Stimulated activated CD4-positive, alpha-beta T cell treated with anti-CD3 and anti-CD28 coated beads, Interleukin-15, amount 100 ng/mL, for 1 hour (primary cell): ENCODE results near the gene PICK1.
"Not testable (repeated sequence)": the region's sequence is repeated elsewhere in the genome, so short reads cannot be mapped to it uniquely, and the experiment has no call there.

Experiments used
- DNase-seq, 2 donors: peaks; one replicate each; pipeline ENCODE4 v3.0.0-alpha.2; 2020; ENCODE audit warnings: low read depth in 1 of 2, low spot score in 1 of 2

Gene PICK1

DNA sequence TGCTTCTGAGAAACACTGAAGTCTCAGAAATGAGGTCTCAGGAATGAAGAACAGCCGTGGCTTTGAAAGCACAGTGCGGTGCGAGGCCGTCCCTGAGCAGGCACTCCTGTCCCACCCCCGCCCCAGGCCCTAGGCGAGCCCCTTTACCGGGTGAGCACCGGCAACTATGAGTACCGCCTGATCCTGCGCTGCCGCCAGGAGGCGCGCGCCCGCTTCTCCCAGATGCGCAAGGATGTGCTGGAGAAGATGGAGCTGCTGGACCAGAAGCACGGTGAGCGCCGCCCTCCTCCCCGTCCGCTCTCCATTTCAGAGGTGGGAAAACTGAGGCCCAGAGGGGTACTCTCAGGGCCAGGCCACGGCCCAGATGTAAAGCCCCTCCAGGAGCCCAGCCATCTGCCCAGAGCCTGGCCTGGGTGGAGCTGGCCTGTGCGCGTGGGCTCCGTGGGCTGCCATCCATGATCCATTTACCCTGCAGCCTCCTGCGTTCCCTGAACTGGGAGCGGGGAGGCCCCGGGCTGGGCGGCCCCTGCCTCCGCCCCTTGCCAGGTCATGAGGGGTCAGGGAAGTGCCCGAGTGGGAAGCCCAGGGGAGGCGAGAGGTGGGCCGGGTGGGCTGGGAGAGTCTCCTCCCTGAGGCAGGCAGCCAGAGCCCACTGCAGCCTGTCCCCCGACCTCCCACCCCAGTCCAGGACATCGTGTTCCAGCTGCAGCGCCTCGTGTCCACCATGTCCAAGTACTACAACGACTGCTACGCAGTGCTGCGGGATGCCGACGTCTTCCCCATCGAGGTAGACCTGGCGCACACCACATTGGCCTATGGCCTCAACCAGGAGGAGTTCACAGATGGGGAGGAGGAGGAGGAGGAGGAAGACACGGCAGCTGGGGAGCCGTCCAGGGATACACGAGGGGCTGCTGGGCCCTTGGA, 17.2 kb downstream of the PICK1 start:
- no peak for DNase-seq

DNA sequence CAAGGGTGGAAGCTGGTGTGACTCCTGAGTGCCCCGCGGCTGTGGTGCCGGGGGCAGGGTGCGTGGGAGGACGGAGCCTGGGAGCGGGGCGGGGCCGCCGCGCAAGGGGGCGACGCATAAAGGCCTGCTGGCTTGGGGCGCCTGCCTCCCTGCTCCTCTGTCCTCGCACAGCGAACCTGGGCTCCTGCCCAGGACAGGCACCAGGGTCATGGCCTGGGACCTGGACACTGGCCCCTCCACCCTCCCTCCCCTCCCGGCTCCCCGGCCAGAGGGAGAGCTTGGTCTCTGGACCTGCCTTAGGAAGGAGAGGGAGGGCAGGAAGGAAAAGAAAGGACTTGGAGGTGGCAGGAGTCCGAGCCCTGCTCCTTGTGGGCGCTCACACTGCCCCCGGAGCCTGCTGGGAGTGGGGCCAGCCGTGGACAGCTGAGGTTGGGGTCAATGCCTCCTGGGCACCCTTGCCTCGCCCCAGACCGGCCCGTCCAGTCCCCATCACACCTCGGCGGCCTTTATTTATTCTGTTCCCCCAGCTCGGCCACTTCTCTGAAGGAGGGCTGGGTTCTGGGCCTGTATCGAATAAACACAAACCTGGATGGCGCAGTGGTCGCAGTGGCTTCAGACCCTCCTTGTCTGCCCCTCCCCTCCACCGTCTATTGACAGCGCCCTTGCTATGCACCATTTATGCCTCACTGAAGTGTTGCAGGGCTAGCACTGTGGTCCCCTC, 18.1 kb downstream of the PICK1 start:
- DNase-seq: no peak

DNA sequence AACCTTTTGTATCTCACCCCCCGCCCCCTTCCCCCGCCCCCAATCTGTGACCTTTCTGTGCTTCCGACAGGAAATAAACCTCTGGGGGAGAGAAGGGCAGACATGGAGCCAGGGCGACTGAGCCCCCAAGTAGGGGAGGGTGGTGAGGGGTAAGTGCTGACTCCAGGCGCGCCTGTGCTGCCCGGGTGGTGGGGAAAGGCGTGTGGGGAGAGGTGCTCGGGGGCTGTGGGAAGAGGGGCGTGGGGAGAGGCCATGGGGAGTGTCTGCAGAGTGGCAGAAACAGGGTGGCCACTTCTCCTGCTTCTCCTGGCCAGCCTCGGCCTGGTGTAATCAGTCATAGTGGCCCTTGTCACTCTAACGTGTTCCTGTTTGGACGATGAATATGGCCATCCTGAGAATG, 18.8 kb downstream of the PICK1 start:
- DNase-seq: no peak

DNA sequence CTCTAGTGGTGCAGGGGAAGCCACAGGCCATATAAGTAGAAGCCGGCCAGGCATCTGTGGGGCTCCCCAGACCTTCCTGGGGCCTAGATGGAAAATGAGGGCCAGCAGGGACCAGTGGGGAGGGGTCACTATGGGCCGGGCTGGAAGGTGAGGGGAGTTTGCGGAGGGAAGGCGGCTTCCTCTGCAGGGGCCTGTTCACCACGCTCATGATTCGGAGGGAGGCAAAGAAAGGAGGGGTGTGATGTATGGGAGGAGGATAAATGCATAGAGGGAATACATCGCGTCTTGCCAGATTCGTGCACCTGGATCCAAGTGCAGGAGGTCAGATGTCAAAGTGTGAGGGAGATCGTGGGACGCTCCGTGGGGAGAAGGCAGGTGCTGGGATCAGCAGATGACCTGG, 19.9 kb downstream of the PICK1 start:
- no peak for DNase-seq

DNA sequence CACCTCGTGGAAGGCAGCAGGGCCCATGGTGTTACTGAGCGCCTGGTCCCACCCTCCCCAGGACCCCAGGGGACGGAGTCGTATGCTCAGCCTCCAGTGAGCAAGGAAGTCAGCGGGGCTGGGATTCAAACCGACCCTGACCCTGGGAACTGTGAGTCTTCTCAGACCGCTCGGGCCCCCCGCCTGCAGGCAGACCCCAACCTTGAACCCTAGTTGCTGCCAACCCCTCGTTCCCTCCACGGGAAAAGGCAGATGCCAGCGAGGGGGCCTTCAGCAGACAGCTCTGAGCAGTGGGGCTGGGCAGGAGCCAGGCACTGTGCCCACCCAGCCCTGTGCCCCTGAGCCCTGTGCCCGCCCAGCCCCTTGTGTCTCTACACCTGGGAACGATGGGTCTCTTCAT, 20.4 kb downstream of the PICK1 start:
- no peak for DNase-seq

DNA sequence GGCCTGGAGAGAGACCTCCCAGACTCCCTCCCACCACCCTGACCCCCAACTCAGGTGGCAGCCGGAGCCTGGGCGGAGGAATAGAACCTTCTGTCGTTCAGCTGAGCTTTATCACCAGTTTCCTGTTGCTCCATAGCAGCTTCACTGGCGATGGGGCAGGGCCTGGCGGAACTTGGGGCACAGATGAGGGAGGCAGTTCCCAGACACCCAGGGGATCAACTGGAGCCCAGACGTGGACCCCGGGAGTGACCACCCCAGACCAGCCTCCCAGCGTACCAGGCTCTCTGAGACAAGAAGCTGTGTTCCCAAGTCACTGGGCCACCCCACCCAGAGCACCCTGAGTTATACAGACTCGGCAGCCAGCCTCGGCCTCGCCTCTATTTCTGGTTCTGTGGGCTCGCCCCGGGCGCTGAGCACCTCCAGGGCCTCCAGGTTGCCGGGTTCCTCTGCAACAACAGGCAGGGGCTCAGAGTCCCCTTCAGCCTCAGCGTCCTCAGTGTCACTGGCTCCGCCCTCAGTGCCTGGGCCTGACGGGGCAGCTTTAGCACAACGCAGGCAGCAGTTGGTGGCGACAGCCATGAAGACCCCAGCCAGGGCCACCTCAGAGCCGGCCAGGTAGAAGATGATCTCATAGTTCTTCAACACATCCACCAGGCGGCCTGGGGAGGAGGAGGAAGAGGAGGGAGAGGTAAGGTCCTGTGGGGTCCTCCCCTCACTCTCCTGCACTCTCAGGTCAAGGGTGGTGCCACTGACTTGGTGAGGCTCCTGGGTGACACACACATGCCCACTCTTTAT, 21.0 kb downstream of the PICK1 start:
- no peak for DNase-seq

DNA sequence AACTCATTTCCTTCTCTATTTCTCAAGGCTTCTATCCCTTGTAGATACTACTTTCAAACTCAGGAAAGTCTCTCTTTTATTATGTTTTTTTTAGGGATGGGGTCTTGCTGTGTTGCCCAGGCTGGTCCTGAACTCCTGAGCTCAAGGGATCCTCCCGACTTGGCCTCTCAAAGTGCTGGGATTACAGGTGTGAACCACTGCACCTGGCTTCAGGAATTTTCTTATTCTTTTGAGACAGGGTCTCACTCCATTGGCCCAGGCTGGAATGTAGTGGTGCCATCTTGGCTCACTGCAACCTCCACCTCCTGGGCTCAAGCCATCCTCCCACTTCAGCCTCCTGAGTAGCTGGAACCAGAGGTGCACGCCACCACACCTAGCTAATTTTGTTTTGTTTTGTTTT, 22.0 kb downstream of the PICK1 start:
- DNase-seq: not testable (repeated sequence)

DNA sequence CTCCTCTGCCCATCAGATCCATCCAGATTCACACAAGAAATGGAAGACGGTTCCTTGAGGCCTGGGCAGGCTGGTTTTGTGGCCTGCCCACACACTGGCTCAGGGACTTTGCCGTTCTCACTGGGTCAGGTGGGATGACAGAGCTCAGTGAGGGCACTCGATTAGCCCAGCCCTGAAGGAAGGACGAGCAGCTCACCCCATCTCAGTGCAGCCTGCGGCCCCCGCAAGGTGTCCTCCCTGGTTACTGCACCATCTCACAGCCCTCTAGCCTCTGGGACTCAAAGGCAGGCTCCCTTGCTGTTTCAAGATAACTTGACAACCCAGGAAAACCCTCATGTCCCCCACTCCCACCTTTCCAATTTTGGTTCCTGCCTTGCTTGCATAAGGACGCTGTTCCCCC, 22.6 kb downstream of the PICK1 start:
- DNase-seq: no peak

DNA sequence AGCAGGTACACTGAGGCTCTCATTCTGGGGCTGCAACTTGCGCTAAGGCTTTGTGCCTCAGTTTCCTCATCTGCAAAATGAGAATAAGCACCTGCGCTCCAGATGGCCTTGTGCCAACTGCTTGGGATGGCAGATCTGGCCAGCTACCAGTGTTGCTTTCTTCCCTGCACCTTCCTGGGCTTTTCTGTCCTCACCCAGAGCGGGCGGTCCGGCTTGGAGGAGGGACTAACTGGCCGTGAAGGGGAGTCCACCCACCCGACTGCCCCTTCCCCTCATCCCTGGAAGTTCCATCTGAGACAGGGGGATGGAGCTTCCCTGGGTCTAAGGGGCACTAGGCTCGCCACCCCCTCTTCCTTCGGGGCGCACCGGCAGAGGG, 23.3 kb downstream of the PICK1 start:
- no peak for DNase-seq

DNA sequence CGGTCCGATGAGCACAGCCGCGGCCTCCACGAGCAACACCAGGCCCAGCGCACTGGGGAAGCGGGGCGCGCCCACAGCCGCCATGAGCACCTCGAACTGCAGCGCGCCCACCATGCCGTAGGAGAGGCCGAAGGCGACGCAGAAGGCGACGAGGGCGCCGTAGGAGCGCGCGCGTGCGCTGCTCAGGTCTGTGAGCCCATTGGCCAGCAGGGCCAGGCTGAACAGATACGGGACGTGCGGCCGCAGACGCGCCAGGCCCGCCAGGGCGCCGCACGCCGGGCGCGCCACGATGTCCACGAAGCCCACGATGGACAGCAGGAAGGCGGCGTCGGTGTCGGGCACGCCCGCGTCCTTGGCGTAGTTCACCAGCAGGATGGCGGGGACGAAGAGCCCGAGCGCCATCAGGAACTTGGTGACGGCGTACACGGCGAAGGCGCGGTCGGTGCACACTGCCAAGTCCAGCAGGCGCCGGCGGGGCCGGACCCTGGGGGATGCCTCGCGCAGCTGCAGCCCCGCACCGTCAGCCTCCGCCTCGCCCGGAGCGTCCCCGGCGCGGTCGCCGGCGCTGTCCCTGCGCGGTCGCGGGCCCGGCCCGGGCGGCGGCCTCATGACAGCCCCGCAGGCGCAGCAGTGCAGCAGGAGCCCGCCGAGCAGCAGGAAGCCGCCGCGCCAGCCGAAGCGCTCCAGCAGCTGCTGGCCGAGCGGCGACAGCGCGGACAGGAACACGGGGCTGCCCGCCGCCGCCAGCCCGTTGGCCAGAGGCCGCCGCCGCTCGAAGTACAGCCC, 23.8 kb downstream of the PICK1 start:
- DNase-seq: no peak

DNA sequence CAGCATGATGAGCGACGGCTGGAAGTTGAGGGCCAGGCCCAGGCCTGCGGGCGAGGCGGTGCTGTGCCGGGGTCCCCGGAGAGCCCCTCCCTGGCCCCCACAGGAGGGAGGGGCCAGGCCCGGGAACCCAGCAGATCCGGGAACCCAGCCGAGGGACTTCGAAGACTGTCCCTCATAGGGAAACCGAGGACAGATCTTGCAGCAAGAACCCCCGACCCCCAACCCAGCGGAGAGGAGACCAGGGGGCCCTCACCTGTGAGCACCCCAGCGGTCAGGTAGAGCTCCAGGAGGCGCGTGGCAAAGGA, 24.4 kb downstream of the PICK1 start:
- DNase-seq: no peak

DNA sequence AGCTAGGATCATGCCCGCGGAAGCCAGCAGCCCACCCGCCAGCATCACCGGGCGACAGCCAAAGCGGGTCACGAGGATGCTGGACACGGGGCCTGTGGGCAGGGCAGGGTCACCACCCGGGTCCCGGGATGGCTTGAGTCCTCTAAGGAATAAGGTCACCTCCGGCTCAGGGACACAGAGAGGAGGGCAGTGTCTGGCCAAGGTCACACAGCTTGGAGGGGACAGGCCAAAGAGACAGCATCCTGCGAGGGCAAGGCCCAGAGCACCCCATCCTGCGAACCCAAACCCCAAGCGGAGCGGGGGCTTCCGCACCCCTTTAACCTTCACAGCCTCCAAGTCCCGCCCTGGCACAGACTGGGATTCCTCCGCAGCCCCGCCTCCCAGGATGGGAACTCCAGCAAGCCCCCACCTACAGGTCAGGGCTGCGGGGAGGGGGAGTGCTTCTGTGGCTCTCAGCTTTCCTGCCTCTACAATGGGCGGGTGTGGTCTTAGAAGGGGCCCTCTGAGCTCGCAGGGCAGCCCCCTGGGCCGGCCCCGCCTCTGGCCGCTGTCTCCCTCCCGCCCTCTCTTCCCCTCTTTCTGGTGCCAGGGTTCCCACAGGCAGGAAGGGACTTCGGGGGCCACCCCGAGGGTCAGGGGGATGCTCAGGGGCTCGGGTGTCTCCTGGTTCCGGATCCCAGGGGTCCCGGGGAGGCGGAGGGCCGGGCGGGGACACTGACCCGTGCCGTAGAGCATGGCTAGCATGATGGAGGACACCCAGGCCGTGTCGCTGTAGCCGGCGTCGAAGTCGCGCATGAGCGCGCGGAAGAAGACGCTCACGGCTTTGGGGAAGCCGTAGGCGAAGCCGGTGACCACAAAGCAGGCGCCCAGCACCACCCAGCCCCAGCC, 25.0 kb downstream of the PICK1 start:
- no peak for DNase-seq

DNA sequence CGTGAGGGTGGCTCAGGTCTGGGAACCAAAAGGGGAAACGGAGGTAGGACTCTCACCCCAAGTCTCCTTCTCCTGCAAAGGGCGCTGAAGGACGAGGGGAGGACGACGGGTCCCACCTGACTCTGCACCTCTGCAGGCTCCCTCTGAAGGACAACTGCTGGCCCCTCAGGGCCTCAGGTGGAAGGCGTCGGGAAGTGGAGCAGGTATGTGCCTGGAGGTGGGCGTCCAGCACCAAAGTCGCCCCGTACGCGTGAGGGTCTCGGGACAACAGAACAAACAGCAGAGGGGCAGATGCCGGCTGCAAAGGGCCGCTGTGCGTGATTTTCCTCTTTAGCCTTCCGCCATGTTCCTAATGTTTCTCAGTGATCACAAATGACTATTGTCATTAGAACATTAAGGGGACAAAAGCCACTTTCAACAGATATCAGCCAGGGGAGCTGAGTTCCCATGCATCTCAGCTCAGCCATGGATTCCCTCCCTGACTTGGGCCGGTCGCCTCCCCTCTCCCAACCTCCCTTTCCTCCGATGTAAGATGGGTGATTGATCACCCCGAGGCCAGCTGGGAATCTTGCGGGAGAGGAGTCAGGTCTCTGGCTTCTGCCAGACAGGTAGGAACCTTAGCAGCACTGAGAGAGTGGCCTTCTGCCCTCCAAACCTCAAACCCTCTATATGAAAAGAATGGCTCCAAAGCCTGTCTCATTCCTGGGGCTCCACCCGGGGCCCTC, 25.9 kb downstream of the PICK1 start:
- DNase-seq: no peak

DNA sequence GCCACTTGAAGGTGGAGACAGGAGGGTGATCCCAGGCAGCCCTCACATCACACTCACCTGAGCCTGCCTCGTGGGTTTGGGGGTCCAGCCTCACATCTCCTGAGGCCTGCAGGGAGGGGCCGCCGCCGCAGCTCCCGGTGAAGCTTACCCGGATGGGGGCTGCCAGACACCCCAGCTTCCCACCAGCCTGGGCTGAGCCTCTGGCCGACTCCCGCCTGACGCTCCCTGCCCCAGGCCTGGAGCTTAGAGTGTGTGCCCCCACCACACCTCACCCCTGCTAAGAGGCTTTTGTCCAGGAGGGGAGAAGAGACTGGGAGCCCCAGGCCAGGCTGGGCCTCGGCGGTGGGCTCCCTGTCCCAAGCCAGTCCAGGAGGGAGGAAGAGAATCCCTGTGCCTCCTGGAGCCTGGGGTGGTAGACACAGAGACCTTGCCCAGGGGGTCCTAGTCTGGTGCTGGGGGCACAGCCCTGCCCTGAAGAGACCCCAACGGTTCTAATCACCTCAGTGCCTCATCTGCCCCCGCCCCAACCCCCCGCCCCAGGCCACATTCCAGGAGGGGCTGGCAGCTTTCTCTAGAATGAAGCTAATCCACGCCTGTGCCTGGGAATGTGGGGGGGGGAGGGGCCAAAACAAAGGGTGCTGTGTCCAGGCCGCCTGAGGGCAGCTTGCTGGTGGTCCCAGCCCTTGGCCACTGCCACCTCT, 26.9 kb downstream of the PICK1 start, which contains the start of gene SLC16A8:
SLC16A8 (minus strand) TSS at position 254 of the 701 bp plus-strand sequence. CDS start 1,311 bp downstream, outside the sequence.
- DNase-seq: no peak

DNA sequence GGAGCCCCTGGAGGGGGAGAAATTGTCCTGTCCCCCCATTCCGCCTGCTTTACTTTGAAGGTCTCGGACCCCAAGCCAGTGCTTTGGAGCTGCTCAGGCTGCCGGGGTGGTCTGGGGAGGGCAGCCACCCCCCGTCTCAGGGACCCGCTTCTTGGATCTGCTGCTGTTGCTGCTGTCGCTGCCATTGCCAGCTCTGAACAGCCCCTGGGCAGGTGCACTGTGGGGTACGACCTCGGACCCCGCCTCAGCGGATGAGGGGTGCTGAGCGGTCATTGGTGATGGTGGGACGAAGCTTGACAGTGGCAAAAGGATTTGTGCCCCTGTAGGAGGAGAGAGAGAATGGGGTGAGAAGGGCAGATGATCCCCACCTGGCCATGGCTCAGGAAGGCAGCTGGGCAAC, 27.9 kb downstream of the PICK1 start:
- DNase-seq: no peak

DNA sequence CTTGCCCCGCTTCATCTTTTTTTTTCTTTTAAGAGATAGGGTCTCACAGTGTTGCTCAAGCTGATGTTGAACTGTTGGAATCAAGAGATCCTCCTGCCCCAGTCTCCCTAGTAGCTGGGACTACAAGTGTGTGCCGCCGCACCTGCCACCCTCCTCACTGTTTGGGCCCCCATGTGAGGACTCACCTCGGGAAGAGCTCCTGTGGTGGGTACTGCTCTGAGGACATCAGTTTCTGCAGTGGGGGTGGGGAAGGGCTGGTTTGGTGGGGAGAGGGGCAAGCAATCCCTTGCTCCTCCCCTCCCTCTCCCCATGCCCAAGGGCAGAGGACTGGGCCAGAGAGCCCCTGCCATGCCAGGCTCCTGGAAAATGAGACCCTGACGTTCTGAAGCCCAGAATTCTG, 28.3 kb downstream of the PICK1 start:
- no peak for DNase-seq

DNA sequence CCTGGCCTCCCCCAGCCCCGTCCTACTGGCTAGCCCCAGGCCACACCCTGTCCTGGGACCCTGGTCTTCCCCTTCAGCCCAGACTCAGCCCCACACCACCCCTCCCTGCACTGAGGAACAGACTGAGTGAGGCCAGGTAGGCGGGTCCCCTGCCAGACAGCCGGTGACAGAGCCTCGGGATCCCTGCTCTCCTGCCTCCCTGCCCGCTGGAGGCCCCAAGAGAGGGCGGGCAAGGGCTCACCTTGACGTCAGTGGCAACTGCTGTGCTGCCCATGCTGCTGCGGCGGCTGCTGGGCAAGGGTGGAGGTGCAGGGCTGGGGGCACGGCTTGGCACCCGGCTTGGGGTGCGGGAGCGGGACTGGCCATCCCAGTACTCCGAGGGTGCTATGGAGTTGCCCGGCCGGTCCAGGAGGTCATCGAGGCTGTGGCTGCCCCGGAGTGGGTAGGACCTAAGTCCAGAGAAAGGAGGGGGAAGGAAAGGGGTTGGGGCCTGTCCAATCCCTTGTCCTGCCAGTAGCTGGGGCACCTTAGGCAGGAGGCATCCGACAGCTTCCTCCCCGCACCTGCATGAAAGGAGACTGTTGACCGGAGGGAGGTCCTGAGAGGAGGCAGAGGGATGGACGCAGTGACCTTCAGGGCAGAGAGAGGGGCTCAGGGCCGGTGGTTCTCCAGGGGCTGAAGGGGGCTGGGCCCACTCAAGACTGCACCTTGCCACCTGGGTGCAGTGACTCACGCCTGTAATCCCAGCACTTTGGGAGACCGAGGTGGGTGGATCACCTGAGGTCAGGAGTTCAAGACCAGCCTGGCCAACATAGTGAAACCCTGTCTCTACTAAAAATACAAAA, 29.0 kb downstream of the PICK1 start:
- no peak for DNase-seq

DNA sequence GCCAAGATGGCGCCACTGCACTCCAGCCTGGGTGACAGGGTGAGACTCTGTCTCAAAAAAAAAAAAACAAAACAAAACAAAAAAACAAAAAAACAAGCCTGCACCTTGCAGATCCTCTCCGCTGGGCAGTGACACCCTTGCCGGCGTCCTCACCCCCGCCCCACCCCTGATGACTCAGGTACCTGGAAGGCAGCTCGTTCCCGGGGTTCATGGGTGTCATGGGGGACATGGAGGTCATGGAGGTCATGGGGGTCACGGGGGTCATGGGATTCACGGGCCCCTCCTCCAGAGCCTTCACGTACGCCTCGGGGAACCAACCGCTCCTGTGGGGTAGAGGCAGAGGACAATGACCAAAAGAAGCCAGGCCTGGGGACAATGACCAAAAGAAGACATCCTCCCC, 29.7 kb downstream of the PICK1 start:
- DNase-seq: no peak
